ENCODE measurements around the gene JPT1.

DNA sequence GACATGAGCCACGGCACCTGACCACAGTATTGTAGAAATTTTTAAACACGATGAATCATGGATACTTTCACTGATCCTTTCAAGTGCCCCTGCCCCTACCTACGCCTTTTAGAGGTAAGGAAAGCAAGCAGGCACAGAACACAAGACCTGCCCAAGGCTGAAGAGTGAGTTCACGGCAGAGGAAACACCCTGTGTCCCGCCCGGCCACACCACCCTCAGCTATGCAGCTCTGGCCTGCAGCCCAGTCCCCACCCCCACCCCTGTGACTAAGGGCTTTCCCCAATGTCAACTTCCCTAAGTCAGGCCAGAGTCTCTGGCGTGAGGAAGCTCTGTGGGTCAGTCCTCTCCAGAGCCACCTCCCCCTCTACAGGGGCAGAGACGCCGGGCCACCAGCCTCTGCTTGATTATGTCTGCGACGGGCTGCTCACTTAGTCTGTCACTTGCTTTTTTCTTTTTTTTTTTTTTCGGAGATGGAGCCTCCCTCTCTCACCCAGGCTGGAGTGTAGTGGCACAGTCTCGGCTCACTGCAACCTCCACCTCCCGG is 58.2 kb downstream of the JPT1 start:
- TF ChIP-seq, protein P1, sequence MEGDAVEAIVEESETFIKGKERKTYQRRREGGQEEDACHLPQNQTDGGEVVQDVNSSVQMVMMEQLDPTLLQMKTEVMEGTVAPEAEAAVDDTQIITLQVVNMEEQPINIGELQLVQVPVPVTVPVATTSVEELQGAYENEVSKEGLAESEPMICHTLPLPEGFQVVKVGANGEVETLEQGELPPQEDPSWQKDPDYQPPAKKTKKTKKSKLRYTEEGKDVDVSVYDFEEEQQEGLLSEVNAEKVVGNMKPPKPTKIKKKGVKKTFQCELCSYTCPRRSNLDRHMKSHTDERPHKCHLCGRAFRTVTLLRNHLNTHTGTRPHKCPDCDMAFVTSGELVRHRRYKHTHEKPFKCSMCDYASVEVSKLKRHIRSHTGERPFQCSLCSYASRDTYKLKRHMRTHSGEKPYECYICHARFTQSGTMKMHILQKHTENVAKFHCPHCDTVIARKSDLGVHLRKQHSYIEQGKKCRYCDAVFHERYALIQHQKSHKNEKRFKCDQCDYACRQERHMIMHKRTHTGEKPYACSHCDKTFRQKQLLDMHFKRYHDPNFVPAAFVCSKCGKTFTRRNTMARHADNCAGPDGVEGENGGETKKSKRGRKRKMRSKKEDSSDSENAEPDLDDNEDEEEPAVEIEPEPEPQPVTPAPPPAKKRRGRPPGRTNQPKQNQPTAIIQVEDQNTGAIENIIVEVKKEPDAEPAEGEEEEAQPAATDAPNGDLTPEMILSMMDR (IDR thresholded peaks at IDR 0.05) = no peak
- peak; percentile 26 to 49 (median 38) for TF ChIP-seq POLR2AphosphoS5 (IDR thresholded peaks at IDR 0.05)
- TF ChIP-seq POLR2A (IDR thresholded peaks at IDR 0.05) = no peak
